MCF 10A (cell line): ENCODE measurements around the gene TBC1D12. TPM values are rescaled to one million over a fixed set of nuclear protein-coding genes. Genes with fewer than 3 reads are reported as not detected.

Experiments
- BruUV-seq: library from RNA; stranded (reverse); fragments of 400-500 nt; replicated peaks from 2 replicates; lab custom pipeline; 2021; lab: Mats Ljungman, UMichigan
- CTCF ChIA-PET: fragments of 300-600 bp; sonication (Branson Sonifier 250); formaldehyde crosslinking; extraction: SDS; loops from one replicate; lab custom pipeline; 2021; ENCODE audit warnings: antibody characterized with exemption, inconsistent platforms; lab: Yijun Ruan, JAX
- POLR2A ChIA-PET: fragments of 300-600, 350-650 bp; sonication (Branson Sonifier 250); formaldehyde crosslinking; extraction: SDS; loops from one replicate; lab custom pipeline; 2020; ENCODE audit warnings: antibody characterized with exemption, inconsistent platforms; lab: Yijun Ruan, JAX
- DNase-seq: peaks from one replicate; pipeline ENCODE4 v3.0.0-alpha.2; 2018; ENCODE audit not compliant: unreplicated experiment
- H3K27ac Mint-ChIP-seq: one replicate; pipeline ENCODE4 v1.8.0; 2022; ENCODE audit warnings: mild to moderate bottlenecking, low read depth, mixed read lengths; ENCODE audit not compliant: unreplicated experiment
- H3K27me3 Mint-ChIP-seq: one replicate; pipeline ENCODE4 v1.8.0; 2022; ENCODE audit warnings: mixed read lengths; ENCODE audit not compliant: insufficient read depth, unreplicated experiment
- H3K36me3 Mint-ChIP-seq: one replicate; pipeline ENCODE4 v1.8.0; 2022; ENCODE audit warnings: mild to moderate bottlenecking, moderate library complexity, mixed read lengths; ENCODE audit not compliant: insufficient read depth, unreplicated experiment
- H3K4me1 Mint-ChIP-seq: one replicate; pipeline ENCODE4 v1.8.0; 2022; ENCODE audit warnings: mixed read lengths; ENCODE audit not compliant: insufficient read depth, unreplicated experiment
- H3K4me3 Mint-ChIP-seq: one replicate; pipeline ENCODE4 v1.8.0; 2022; ENCODE audit warnings: mild to moderate bottlenecking, moderate library complexity, mixed read lengths; ENCODE audit not compliant: unreplicated experiment
- H3K9me3 Mint-ChIP-seq: one replicate; pipeline ENCODE4 v1.8.0; 2022; ENCODE audit warnings: mixed read lengths; ENCODE audit not compliant: unreplicated experiment
- CTCF ChIP-seq: fragments of 200-600 bp; IDR thresholded peaks from one replicate; pipeline ENCODE4 v1.8.0; 2022; ENCODE audit warnings: antibody characterized with exemption, mild to moderate bottlenecking; ENCODE audit not compliant: unreplicated experiment
- intact Hi-C: fragments of 100-400 bp; cut with micrococcal nuclease; formaldehyde crosslinking; loops from 2 replicates; pipeline ENCODE4 v1.14.1; 2022
- total RNA-seq: library from RNA; stranded (reverse); gene quantifications from 2 replicates; pipeline ENCODE4 v1.2.3, GENCODE V29; 2022

The TBC1D12 gene
- total RNA-seq, 1 experiment from 2014 or later: 5.4 TPM

GRCh38 chr10:94496646-94497045, 94.3 kb downstream of the TBC1D12 start:
- TF ChIP-seq CTCF: no peak
- intact Hi-C loops: no loop called here
- no peak overlapping the region for H3K27ac Mint-ChIP-seq
- no peak overlapping the region for H3K4me3 Mint-ChIP-seq
- peaks cover 6% of the 10 kb centered on the region for H3K36me3 Mint-ChIP-seq
- no peak for DNase-seq
- BruUV-seq: no TSS peak
- ChIA-PET POLR2A (no interaction called here), CTCF (interaction anchor here (0.6 kb wide), 1 partner anchor 27 kb away, joined by 3 read pairs; no protein-coding TSS in a partner anchor)
- H3K4me1 Mint-ChIP-seq: peaks cover 5% of the 10 kb centered on the region
- no peaks in the 10 kb centered on the region for H3K9me3 Mint-ChIP-seq
- H3K27me3 Mint-ChIP-seq: no peaks in the 10 kb centered on the region

- TF ChIP-seq CTCF: no peak
- intact Hi-C loops: no loop called here
- no peak overlapping the region for H3K4me3 Mint-ChIP-seq
- H3K4me1 Mint-ChIP-seq: peaks cover 5% of the 10 kb centered on the region
- H3K27ac Mint-ChIP-seq: no peak overlapping the region
- H3K36me3 Mint-ChIP-seq: peaks cover 6% of the 10 kb centered on the region
- no peaks in the 10 kb centered on the region for H3K27me3 Mint-ChIP-seq
- ChIA-PET POLR2A (interaction anchor here (0.6 kb wide), 1 partner anchor 676 kb away, joined by 3 read pairs; no protein-coding TSS in a partner anchor), CTCF (no interaction called here)
- DNase-seq: peak; percentile 11
- BruUV-seq: no TSS peak
- no peaks in the 10 kb centered on the region for H3K9me3 Mint-ChIP-seq
Observed at GRCh38 chr10:94500063-94500462, 97.7 kb downstream of the TBC1D12 start.

- no peak for TF ChIP-seq CTCF
- intact Hi-C loops: no loop called here
- no TSS peak for BruUV-seq
- CTCF ChIA-PET: interaction anchor here (0.6 to 0.7 kb wide), 2 partner anchors 52 to 178 kb away, joined by 4 to 7 read pairs; no protein-coding TSS in a partner anchor
- Mint-ChIP-seq H3K4me3 (no peak overlapping the region), H3K9me3 (no peaks in the 10 kb centered on the region), H3K27ac (no peak overlapping the region), H3K4me1 (no peaks in the 10 kb centered on the region), H3K27me3 (no peaks in the 10 kb centered on the region), H3K36me3 (peaks cover 15% of the 10 kb centered on the region)
- DNase-seq: no peak
- POLR2A ChIA-PET: interaction anchor here (1.1 kb wide), 1 partner anchor 33 kb away, joined by 3 read pairs; no protein-coding TSS in a partner anchor
Observed at GRCh38 chr10:94521276-94522250, 119.2 kb downstream of the TBC1D12 start.

- TF ChIP-seq CTCF: no peak
- intact Hi-C loops: no loop called here
- DNase-seq: no peak
- Mint-ChIP-seq H3K4me3 (no peak overlapping the region), H3K36me3 (peaks cover 20% of the 10 kb centered on the region), H3K27me3 (no peaks in the 10 kb centered on the region), H3K27ac (no peak overlapping the region), H3K9me3 (no peaks in the 10 kb centered on the region), H3K4me1 (no peaks in the 10 kb centered on the region)
- BruUV-seq: no TSS peak
- CTCF ChIA-PET: interaction anchor here (0.5 to 1.0 kb wide), 5 partner anchors 28 to 265 kb away, joined by 3 to 4 read pairs (median 4); no protein-coding TSS in a partner anchor
- POLR2A ChIA-PET: no interaction called here
Observed at GRCh38 chr10:94524146-94524545, 121.8 kb downstream of the TBC1D12 start.
